Kidney capillary endothelial cell (primary cell): ENCODE measurements around the gene SIK3.
"Not testable (repeated sequence)": the region's sequence is repeated elsewhere in the genome, so short reads cannot be mapped to it uniquely, and the experiment has no call there.

ENCODE experiments used
- DNase-seq: peaks from one replicate; pipeline ENCODE4 v3.0.0-alpha.2; 2018; ENCODE audit warnings: low spot score

SIK3 gene

GRCh38 chr11:116823031-116823843 is 275.0 kb downstream of the SIK3 start, which contains the start of gene APOA4:
TSS of gene APOA4 (minus strand) at chr11:116823304. CDS start at chr11:116823191, 113 bp downstream.
- DNase-seq: no peak

- DNase-seq: no peak
Observed at GRCh38 chr11:116822575-116822974, 275.7 kb downstream of the SIK3 start.

- no peak for DNase-seq
Observed at GRCh38 chr11:116821050-116821918, 276.9 kb downstream of the SIK3 start.

- DNase-seq: no peak
Observed at GRCh38 chr11:116819049-116819448, 279.2 kb downstream of the SIK3 start.

- no peak for DNase-seq
Observed at GRCh38 chr11:116814502-116814901, 283.7 kb downstream of the SIK3 start.

GRCh38 chr11:116813781-116814471 is 284.3 kb downstream of the SIK3 start:
- DNase-seq: no peak

GRCh38 chr11:116813170-116813569 is 285.1 kb downstream of the SIK3 start:
- DNase-seq: no peak

- DNase-seq: no peak
Observed at GRCh38 chr11:116812109-116812508, 286.1 kb downstream of the SIK3 start.

GRCh38 chr11:116811194-116811593 is 287.0 kb downstream of the SIK3 start:
- DNase-seq: no peak

GRCh38 chr11:116808262-116809175 is 289.7 kb downstream of the SIK3 start:
- no peak for DNase-seq

GRCh38 chr11:116807601-116808261 is 290.5 kb downstream of the SIK3 start:
- DNase-seq: no peak

- no peak for DNase-seq
Observed at GRCh38 chr11:116804001-116804400, 294.2 kb downstream of the SIK3 start.

GRCh38 chr11:116801662-116802061 is 296.6 kb downstream of the SIK3 start:
- DNase-seq: not testable (repeated sequence)

- no peak for DNase-seq
Observed at GRCh38 chr11:116800610-116801009, 297.6 kb downstream of the SIK3 start.

- no peak for DNase-seq
Observed at GRCh38 chr11:116798368-116798767, 299.9 kb downstream of the SIK3 start.

- no peak for DNase-seq
Observed at GRCh38 chr11:116797816-116798215, 300.4 kb downstream of the SIK3 start.

- DNase-seq: no peak
Observed at GRCh38 chr11:116796548-116796947, 301.7 kb downstream of the SIK3 start.

- DNase-seq: no peak
Observed at GRCh38 chr11:116794851-116795250, 303.4 kb downstream of the SIK3 start.

GRCh38 chr11:116793772-116794097 is 304.5 kb downstream of the SIK3 start:
- no peak for DNase-seq
